ENCODE data around the gene NKX6-2. TPM values are rescaled to one million over a fixed set of nuclear protein-coding genes. Genes with fewer than 3 reads are reported as not detected.

Gene NKX6-2
- polyA plus RNA-seq, 1 donor from 2014 or later, result not detected

- Histone ChIP-seq H2AFZ (ENCODE audit: low read depth, low read length) (no peak overlapping the region), H3F3A (ENCODE audit: insufficient read depth, low read length, poor library complexity, severe bottlenecking) (no peaks in the 10 kb centered on the region), H3K27ac (ENCODE audit: low read length) (no peak overlapping the region), H3K9ac (ENCODE audit: low read length) (no peak overlapping the region), H3K4me2 (ENCODE audit: low read length) (no peak overlapping the region), H4K20me1 (ENCODE audit: insufficient read depth) (no peaks in the 10 kb centered on the region), H3K36me3 (ENCODE audit: insufficient read depth, low read length) (no peaks in the 10 kb centered on the region), H3K9me3 (ENCODE audit: low read length) (no peaks in the 10 kb centered on the region), H3K79me2 (replicated peaks; ENCODE audit: insufficient read depth, low read length) (no peaks in the 10 kb centered on the region), H3K4me3 (ENCODE audit: low read length) (no peak overlapping the region), H3K9me2 (ENCODE audit: insufficient read depth, low read length) (no peaks in the 10 kb centered on the region), H3K27me3 (ENCODE audit: insufficient read depth, low read depth, low read length) (no peaks in the 10 kb centered on the region)
- TF ChIP-seq EP300 (conservative IDR thresholded peaks at IDR 0.05; ENCODE audit: poor library complexity, severe bottlenecking) (no peak), SMC3 (conservative IDR thresholded peaks at IDR 0.05; ENCODE audit: poor library complexity) (no peak), POLR2AphosphoS5 (IDR thresholded peaks at IDR 0.05) (no peak), REST (IDR thresholded peaks at IDR 0.05; ENCODE audit: borderline replicate concordance) (no peak), EZH2 (IDR thresholded peaks at IDR 0.05; ENCODE audit: borderline replicate concordance, insufficient read depth, low read length, poor library complexity, severe bottlenecking) (no peak), TAF1 (IDR thresholded peaks at IDR 0.05; ENCODE audit: low read depth) (no peak), MXI1 (conservative IDR thresholded peaks at IDR 0.05; ENCODE audit: poor library complexity, severe bottlenecking) (no peak), CTCF (IDR thresholded peaks at IDR 0.05; ENCODE audit: poor library complexity, severe bottlenecking) (no peak), RAD21 (conservative IDR thresholded peaks at IDR 0.05) (no peak)
These were observed 25.1 kb upstream of the NKX6-2 start for GRCh38 chr10:132810807-132811700.

GRCh38 chr10:132810141-132810806 lies 24.3 kb upstream of the NKX6-2 start:
- no peak overlapping the region for H3K9ac ChIP-seq (ENCODE audit: low read length)
- H3K79me2 ChIP-seq (replicated peaks; ENCODE audit: insufficient read depth, low read length), result no peaks in the 10 kb centered on the region
- H3K4me2 ChIP-seq (ENCODE audit: low read length), result no peak overlapping the region
- no peaks in the 10 kb centered on the region for H4K20me1 ChIP-seq (ENCODE audit: insufficient read depth)
- no peak overlapping the region for H2AFZ ChIP-seq (ENCODE audit: low read depth, low read length)
- no peaks in the 10 kb centered on the region for H3F3A ChIP-seq (ENCODE audit: insufficient read depth, low read length, poor library complexity, severe bottlenecking)
- no peaks in the 10 kb centered on the region for H3K27me3 ChIP-seq (ENCODE audit: insufficient read depth, low read depth, low read length)
- no peaks in the 10 kb centered on the region for H3K9me3 ChIP-seq (ENCODE audit: low read length)
- no peak overlapping the region for H3K4me3 ChIP-seq (ENCODE audit: low read length)
- TF ChIP-seq POLR2AphosphoS5 (IDR thresholded peaks at IDR 0.05), result no peak
- TF ChIP-seq REST (IDR thresholded peaks at IDR 0.05; ENCODE audit: borderline replicate concordance), result no peak
- H3K9me2 ChIP-seq (ENCODE audit: insufficient read depth, low read length), result no peaks in the 10 kb centered on the region
- no peak overlapping the region for H3K27ac ChIP-seq (ENCODE audit: low read length)
- H3K36me3 ChIP-seq (ENCODE audit: insufficient read depth, low read length), result no peaks in the 10 kb centered on the region
